Muscle layer of duodenum (tissue), 2 donors: Measurements from ENCODE around the gene POC5.
A peak's percentile ranks its signal among the peaks of the same experiment; 100 is the strongest.

ENCODE experiments used
- H3K27ac ChIP-seq: one replicate; pipeline ENCODE4 v1.7.0; 2013; ENCODE audit warnings: mild to moderate bottlenecking, low read length
- H3K27me3 ChIP-seq: one replicate; pipeline ENCODE4 v1.7.0; 2013; ENCODE audit warnings: low read depth, mild to moderate bottlenecking, control low read depth, low read length
- H3K36me3 ChIP-seq, 2 donors: one replicate each; pipeline ENCODE4 v1.7.0; 2013; ENCODE audit warnings: low read length in 2 of 2, control low read depth in 1 of 2, mild to moderate bottlenecking in 1 of 2; ENCODE audit not compliant: insufficient read depth in 2 of 2, control insufficient read depth in 1 of 2
- H3K4me1 ChIP-seq, 2 donors: one replicate each; pipeline ENCODE4 v1.7.0; 2013; ENCODE audit warnings: low read length in 2 of 2, mild to moderate bottlenecking in 2 of 2, control low read depth in 1 of 2, moderate library complexity in 1 of 2; ENCODE audit not compliant: insufficient read depth in 2 of 2, control insufficient read depth in 1 of 2
- H3K4me3 ChIP-seq, 2 donors: one replicate each; pipeline ENCODE4 v1.7.0; 2013; ENCODE audit warnings: low read length in 2 of 2, low read depth in 1 of 2, mild to moderate bottlenecking in 1 of 2
- H3K9me3 ChIP-seq, 2 donors: one replicate each; pipeline ENCODE4 v1.7.0; 2013; ENCODE audit warnings: low read length in 2 of 2, control low read depth in 1 of 2, mild to moderate bottlenecking in 1 of 2; ENCODE audit not compliant: control insufficient read depth in 1 of 2
- donor health status: healthy.

Gene POC5

GRCh38 chr5:75672616-75673015 lies 44.6 kb downstream of the POC5 start:
- Histone ChIP-seq H3K4me3 (no peak overlapping the region), H3K9me3 (no peaks in the 10 kb centered on the region), H3K27me3 (no peaks in the 10 kb centered on the region), H3K36me3 (peaks cover 12 to 23% of the 10 kb centered on the region in 2 donors), H3K4me1 (peaks cover 0 to 9% of the 10 kb centered on the region in 2 donors), H3K27ac (peak overlapping the region; percentile 18)

DNA sequence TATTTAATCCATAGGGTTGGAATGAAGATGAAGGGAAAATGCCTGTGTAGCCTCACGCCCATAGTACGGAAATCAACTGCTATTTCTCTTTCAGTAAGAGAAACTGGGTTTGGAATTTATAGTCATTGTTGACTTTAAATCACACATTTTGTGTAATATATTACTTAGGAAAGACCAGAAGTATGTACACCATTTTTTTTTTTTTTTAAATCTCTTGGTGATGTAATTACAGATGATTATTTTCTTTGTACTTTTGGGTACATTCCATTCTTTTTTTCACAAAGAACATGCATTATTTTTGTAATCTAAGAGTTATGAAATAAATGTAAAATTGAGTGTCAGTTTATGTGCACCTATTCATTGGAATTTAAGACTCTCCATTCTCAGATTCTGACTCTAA lies 45.7 kb downstream of the POC5 start:
- no peaks in the 10 kb centered on the region for H3K9me3 ChIP-seq

GRCh38 chr5:75670577-75670976 lies 46.7 kb downstream of the POC5 start:
- H3K4me1 ChIP-seq = peaks cover 0 to 9% of the 10 kb centered on the region in 2 donors
- no peaks in the 10 kb centered on the region for H3K9me3 ChIP-seq
- H3K27me3 ChIP-seq = no peaks in the 10 kb centered on the region
- H3K27ac ChIP-seq = no peak overlapping the region
- H3K36me3 ChIP-seq = peaks cover 12 to 23% of the 10 kb centered on the region in 2 donors
- no peak overlapping the region for H3K4me3 ChIP-seq

More for the DNA sequence above, 45.7 kb downstream of the POC5 start:
- no peak overlapping the region for H3K4me3 ChIP-seq
- H3K27me3 ChIP-seq = no peaks in the 10 kb centered on the region
- peaks cover 12 to 23% of the 10 kb centered on the region in 2 donors for H3K36me3 ChIP-seq
- peaks cover 0 to 9% of the 10 kb centered on the region in 2 donors for H3K4me1 ChIP-seq
- H3K27ac ChIP-seq = no peak overlapping the region

DNA sequence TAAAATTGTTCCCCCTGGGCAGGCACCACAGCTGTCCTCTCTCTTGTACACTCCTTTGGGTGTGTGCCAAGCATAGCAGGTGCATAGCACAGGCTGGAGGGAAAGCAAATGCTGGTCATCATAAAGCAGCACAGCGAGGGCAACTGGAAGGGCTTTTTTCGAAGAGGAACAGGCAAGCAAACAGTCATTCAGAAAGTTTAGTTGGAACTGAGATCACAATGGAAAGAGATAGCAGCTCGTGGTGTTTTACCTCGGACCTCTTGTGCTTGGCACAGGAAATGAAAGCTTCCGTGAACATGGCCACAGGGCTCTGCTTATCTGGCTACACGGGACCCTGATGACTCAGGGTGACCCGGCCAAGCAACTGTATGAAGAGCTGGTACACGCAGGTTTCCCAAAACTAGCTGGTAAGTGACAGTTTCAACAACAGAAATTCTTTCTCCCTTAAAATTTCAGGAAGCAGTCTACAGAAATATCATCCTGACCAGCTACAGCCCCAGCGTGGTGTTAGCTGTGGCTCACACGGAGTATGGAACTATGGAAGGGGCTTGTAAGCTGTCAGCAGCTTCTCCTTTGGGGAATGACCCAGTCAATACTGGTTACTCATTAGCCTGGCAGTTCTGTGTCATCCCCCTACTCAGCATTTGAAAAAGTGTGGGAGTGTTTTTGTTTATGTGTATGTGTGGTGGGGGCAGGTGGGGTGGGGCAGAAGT lies 48.1 kb downstream of the POC5 start:
- Histone ChIP-seq H3K4me3 (peak overlapping the region in 1 of 2 donors; percentile 35), H3K27ac (peak overlapping the region; percentile 13)

GRCh38 chr5:75668445-75668844 lies 48.8 kb downstream of the POC5 start:
- H3K27ac ChIP-seq = no peak overlapping the region
- peaks cover 5 to 9% of the 10 kb centered on the region in 2 donors for H3K36me3 ChIP-seq
- no peaks in the 10 kb centered on the region for H3K9me3 ChIP-seq
- no peak overlapping the region for H3K4me3 ChIP-seq
- peaks cover 0 to 9% of the 10 kb centered on the region in 2 donors for H3K4me1 ChIP-seq
- no peaks in the 10 kb centered on the region for H3K27me3 ChIP-seq

More for the DNA sequence above, 48.1 kb downstream of the POC5 start:
- Histone ChIP-seq H3K9me3 (no peaks in the 10 kb centered on the region), H3K4me1 (peaks cover 0 to 9% of the 10 kb centered on the region in 2 donors), H3K36me3 (peaks cover 5 to 12% of the 10 kb centered on the region in 2 donors), H3K27me3 (no peaks in the 10 kb centered on the region)

DNA sequence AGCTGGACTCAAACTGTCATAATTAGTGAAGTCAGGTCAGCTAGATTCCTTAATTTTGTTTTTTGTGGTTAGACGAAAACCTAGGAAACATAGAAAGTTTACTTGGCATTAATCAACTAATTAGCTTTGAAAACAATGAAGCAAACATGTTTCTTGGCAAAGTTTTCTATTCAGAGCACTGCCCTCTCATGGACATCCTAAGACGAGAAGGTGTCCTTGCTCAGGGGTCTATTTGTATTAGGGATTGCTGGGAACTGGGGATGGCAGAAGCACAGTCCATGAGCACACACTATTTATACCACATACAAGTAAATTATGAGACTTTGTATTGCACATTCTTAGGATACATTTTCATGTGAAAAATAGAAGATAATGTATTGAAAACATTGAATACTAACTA lies 49.7 kb downstream of the POC5 start:
- Histone ChIP-seq H3K36me3 (peaks cover 0 to 1% of the 10 kb centered on the region in 2 donors), H3K4me3 (no peak overlapping the region), H3K9me3 (no peaks in the 10 kb centered on the region), H3K27ac (no peak overlapping the region), H3K27me3 (no peaks in the 10 kb centered on the region), H3K4me1 (peaks cover 0 to 9% of the 10 kb centered on the region in 2 donors)

DNA sequence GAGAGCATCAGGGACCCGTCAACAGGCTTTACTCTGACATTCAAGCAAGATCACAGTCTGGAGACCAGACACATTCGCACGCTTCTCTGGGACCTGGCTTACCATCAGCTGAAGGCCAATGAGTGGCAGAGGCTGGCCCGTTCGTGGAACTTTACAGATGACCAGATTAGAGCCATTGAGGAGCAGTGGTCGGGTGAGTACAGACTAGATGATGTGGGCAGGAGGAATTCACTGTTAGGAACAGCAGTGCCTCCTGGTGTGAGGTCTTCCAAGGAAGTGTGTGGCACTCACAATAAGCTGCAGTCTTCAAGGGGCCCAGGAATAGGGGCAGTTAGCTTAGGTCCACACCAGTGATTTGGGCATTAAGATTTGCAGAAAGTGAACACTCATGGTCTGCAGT lies 50.4 kb downstream of the POC5 start:
- H3K4me1 ChIP-seq = peaks cover 0 to 9% of the 10 kb centered on the region in 2 donors
- no peaks in the 10 kb centered on the region for H3K36me3 ChIP-seq
- no peaks in the 10 kb centered on the region for H3K9me3 ChIP-seq
- H3K4me3 ChIP-seq = no peak overlapping the region
- no peak overlapping the region for H3K27ac ChIP-seq
- no peaks in the 10 kb centered on the region for H3K27me3 ChIP-seq

GRCh38 chr5:75664979-75665378 lies 52.3 kb downstream of the POC5 start:
- H3K4me3 ChIP-seq = no peak overlapping the region
- H3K27ac ChIP-seq = no peak overlapping the region
- no peaks in the 10 kb centered on the region for H3K27me3 ChIP-seq
- no peaks in the 10 kb centered on the region for H3K9me3 ChIP-seq
- H3K36me3 ChIP-seq = no peaks in the 10 kb centered on the region
- H3K4me1 ChIP-seq = peaks cover 0 to 9% of the 10 kb centered on the region in 2 donors

- Histone ChIP-seq H3K9me3 (no peaks in the 10 kb centered on the region), H3K4me1 (peaks cover 0 to 6% of the 10 kb centered on the region in 2 donors), H3K4me3 (no peak overlapping the region), H3K36me3 (no peaks in the 10 kb centered on the region), H3K27ac (no peak overlapping the region), H3K27me3 (no peaks in the 10 kb centered on the region)
Measured at GRCh38 chr5:75663579-75664284, 53.5 kb downstream of the POC5 start.

GRCh38 chr5:75662061-75662460 lies 55.2 kb downstream of the POC5 start:
- no peak overlapping the region for H3K4me3 ChIP-seq
- H3K4me1 ChIP-seq = no peaks in the 10 kb centered on the region
- H3K27ac ChIP-seq = no peak overlapping the region
- no peaks in the 10 kb centered on the region for H3K9me3 ChIP-seq
- no peaks in the 10 kb centered on the region for H3K36me3 ChIP-seq
- no peaks in the 10 kb centered on the region for H3K27me3 ChIP-seq

GRCh38 chr5:75660678-75661465 lies 56.4 kb downstream of the POC5 start:
- H3K27ac ChIP-seq = no peak overlapping the region
- H3K36me3 ChIP-seq = no peaks in the 10 kb centered on the region
- no peaks in the 10 kb centered on the region for H3K4me1 ChIP-seq
- no peaks in the 10 kb centered on the region for H3K27me3 ChIP-seq
- H3K9me3 ChIP-seq = no peaks in the 10 kb centered on the region
- no peak overlapping the region for H3K4me3 ChIP-seq
